Peyer's patch (tissue), 4 donors: Measurements from ENCODE around the gene TAF13. TPM values are rescaled to one million over a fixed set of nuclear protein-coding genes. Genes with fewer than 3 reads are reported as not detected.

Source experiments
- DNase-seq, 3 donors: peaks; one replicate each; pipeline ENCODE4 v3.0.0-alpha.2; 2017 to 2019
- H3K27ac ChIP-seq, 4 donors: fragments of 200-600 bp; sonication (generic); one replicate each; pipeline ENCODE4 v1.5.1; 2016 to 2019
- H3K27me3 ChIP-seq, 2 donors: fragments of 200-600 bp; sonication (generic); one replicate each; pipeline ENCODE4 v1.5.1; 2019
- H3K36me3 ChIP-seq, 3 donors: fragments of 200-600 bp; sonication (generic); one replicate each; pipeline ENCODE4 v1.5.1; 2016 to 2019
- H3K4me1 ChIP-seq, 4 donors: fragments of 200-600 bp; sonication (generic); one replicate each; pipeline ENCODE4 v1.5.1; 2016 to 2019
- H3K4me3 ChIP-seq, 4 donors: fragments of 200-600 bp; sonication (generic); 1 replicate in 3 of 4; 2 replicates in 1 of 4; pipeline ENCODE4 v1.5.1; 2016 to 2019; ENCODE audit warnings: mild to moderate bottlenecking in 1 of 4
- H3K9me3 ChIP-seq, 4 donors: fragments of 200-600 bp; sonication (generic); one replicate each; pipeline ENCODE4 v1.5.1; 2016 to 2019; ENCODE audit warnings: mild to moderate bottlenecking in 1 of 4
- POLR2A ChIP-seq, 2 donors: fragments of 450-650 bp; IDR thresholded peaks; one replicate each; pipeline ENCODE4 v1.5.1; 2017; ENCODE audit warnings: antibody characterized with exemption in 2 of 2, mild to moderate bottlenecking in 2 of 2, moderate library complexity in 2 of 2
- total RNA-seq, 4 donors: library from RNA; depleted of rRNA; stranded (reverse); fragments of >200 nt; gene quantifications; one replicate each; pipeline ENCODE4 v1.1.0, GENCODE V29; 2016
- TF ChIP-seq, protein P1 (sequence below), 6 experiments: fragments of 450-650 bp in 4 of 6; fragments of 200-600 bp in 2 of 6; sonication (generic) in 1 of 6; IDR thresholded peaks; one replicate each; pipeline ENCODE4 v1.5.1; 2017 to 2019; ENCODE audit warnings: antibody characterized with exemption in 6 of 6, mild to moderate bottlenecking in 3 of 6, moderate library complexity in 1 of 6

TAF13 gene
- total RNA-seq, 4 donors from 2014 or later = 21.2 to 39.6 (median 22.8) TPM

DNA sequence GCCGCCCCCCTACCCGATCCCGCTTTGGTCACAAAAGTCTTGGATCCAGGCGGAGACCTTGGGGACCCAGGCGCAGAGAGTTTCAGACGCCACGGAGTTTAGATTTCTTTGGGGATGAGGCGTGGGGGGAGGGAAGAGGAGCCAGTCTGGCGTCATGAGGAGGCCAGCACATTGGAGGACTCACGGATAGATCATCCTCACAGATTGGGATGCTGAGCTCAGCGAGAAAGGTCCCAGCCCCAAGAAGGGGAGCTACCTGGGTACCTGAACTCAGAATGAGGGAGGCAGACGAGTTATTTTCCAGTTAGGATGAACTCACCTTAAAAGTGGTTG lies 38.5 kb upstream of the TAF13 start:
- DNase-seq = no peak
- peak overlapping the region; percentile 24 to 58 (median 50) for H3K4me3 ChIP-seq
- no peaks in the 10 kb centered on the region for H3K9me3 ChIP-seq
- H3K36me3 ChIP-seq = no peaks in the 10 kb centered on the region
- no peaks in the 10 kb centered on the region for H3K27me3 ChIP-seq
- TF ChIP-seq, protein P1, sequence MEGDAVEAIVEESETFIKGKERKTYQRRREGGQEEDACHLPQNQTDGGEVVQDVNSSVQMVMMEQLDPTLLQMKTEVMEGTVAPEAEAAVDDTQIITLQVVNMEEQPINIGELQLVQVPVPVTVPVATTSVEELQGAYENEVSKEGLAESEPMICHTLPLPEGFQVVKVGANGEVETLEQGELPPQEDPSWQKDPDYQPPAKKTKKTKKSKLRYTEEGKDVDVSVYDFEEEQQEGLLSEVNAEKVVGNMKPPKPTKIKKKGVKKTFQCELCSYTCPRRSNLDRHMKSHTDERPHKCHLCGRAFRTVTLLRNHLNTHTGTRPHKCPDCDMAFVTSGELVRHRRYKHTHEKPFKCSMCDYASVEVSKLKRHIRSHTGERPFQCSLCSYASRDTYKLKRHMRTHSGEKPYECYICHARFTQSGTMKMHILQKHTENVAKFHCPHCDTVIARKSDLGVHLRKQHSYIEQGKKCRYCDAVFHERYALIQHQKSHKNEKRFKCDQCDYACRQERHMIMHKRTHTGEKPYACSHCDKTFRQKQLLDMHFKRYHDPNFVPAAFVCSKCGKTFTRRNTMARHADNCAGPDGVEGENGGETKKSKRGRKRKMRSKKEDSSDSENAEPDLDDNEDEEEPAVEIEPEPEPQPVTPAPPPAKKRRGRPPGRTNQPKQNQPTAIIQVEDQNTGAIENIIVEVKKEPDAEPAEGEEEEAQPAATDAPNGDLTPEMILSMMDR (IDR thresholded peaks at IDR 0.05) = no peak
- no peak for TF ChIP-seq POLR2A (IDR thresholded peaks at IDR 0.05)
- H3K27ac ChIP-seq = peak overlapping the region in 1 of 4 donors; percentile 4
- peaks cover 4 to 23% (median 11%) of the 10 kb centered on the region in 4 donors for H3K4me1 ChIP-seq

DNA sequence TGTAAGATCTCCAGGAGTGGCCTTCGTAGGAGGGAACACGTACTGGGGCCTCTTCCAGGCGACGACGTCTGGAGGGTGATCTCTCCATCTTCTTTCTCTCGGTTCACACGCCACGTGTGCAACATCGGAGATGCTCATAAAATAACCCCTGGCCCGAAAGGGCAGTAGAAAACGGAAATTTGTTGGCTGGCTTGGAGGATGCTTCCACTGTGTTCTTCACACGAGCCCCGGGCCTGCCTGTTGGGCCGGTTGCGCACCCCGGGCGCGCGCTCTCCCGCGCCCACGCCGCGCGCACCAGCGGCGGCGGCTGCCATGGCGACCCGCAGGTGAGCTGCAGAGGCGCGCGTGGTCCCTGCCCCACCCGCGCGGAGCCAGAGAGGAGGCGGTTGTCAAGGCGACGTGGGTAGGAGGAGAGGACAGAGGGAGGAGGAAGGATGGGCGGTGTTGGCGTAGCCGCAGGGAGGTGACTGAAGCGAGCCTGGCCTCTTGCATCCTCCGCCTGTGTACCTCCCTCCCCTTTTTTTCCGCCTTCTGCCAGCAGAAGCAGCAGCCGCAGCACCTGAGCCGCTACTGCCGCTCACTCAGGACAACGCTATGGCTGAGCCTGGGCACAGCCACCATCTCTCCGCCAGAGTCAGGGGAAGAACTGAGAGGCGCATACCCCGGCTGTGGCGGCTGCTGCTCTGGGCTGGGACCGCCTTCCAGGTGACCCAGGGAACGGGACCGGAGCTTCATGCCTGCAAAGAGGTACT lies 38.0 kb upstream of the TAF13 start, which contains the start of gene ELAPOR1:
ELAPOR1 (plus strand) TSS at position 526 of the 752 bp plus-strand sequence; CDS start at position 595, 69 bp downstream.
- H3K27me3 ChIP-seq = no peaks in the 10 kb centered on the region
- peak within 1 kb of the TSS in 1 of 4 donors; percentile 4 for H3K27ac ChIP-seq
- H3K4me3 ChIP-seq = peak within 1 kb of the TSS; percentile 24 to 58 (median 50)
- H3K36me3 ChIP-seq = no peaks in the 10 kb centered on the region
- peaks cover 4 to 23% (median 11%) of the 10 kb centered on the region in 4 donors for H3K4me1 ChIP-seq
- DNase-seq = peak; percentile 75 to 92 (median 82)
- no peaks in the 10 kb centered on the region for H3K9me3 ChIP-seq
- TF ChIP-seq, protein P1 (IDR thresholded peaks at IDR 0.05) = no peak
- TF ChIP-seq POLR2A (IDR thresholded peaks at IDR 0.05) = peak; percentile 15 to 20

DNA sequence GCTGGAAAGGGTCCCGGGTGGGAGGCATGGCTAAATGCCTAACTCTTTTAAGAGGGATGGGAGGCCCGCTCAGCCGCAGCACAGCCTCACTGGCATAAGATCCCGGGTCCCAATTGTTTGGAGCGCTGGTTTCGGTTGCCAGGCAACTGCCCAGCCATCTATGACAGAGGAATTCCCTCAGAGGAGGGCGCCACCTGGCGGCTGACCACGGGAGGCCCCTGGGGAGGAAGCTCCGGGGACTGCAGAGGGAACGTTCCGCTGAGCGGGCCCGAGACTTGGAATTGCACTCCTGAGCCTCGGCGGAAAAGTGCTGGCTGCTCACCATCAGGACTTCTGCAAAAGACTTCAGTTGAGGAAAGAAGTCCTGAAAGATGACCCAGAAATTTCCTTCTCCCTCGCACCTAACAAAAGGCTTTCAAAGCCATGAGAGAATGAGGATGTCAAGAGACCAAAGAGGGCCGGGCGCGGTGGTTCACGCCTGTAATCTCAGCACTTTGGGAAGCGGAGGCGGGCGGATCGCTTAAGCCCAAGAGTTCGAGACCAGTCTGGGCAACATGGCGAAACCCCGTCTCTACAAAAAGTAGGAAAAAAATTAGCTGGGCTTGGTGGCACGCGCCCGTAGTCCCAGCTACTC lies 37.0 kb upstream of the TAF13 start:
- H3K4me3 ChIP-seq = peak overlapping the region; percentile 1 to 54 (median 42)
- H3K27ac ChIP-seq = no peak overlapping the region

DNA sequence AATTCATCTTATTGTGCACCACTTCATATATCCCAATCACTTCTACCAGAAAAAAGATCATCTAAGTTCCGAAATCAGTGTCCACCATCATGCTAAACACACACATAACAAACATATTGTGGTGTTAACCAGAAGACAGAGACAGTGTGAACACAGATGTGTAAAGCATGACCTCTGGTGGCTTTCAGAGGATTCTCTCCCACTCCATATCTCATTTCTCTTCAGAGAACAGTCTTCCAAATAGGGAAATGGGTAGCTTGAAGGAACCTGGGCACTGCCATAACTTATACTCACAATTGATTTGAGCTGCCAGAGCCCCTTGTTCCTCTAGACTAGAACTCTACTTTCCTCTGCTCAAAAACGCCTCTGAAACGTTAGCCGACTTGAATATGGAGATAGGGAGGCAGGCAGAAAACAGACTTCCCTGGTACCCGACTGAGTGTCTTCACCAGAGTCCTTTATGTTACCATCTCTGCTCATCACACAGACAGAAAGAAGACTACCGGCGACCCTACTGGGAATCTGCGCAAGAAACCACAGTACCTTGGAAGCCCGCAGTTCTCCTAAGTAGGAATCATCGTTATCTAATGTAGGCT lies 36.4 kb upstream of the TAF13 start:
- Histone ChIP-seq H3K27ac (no peak overlapping the region), H3K4me3 (peak overlapping the region in 2 of 4 donors; percentile 38 to 54), H3K27me3 (no peaks in the 10 kb centered on the region), H3K4me1 (peaks cover 4 to 23% (median 11%) of the 10 kb centered on the region in 4 donors), H3K9me3 (no peaks in the 10 kb centered on the region), H3K36me3 (no peaks in the 10 kb centered on the region)
- DNase-seq = no peak
- TF ChIP-seq, protein P1 (IDR thresholded peaks at IDR 0.05) = peak in 4 of 6 experiments; percentile 26 to 50 (median 43)
- TF ChIP-seq POLR2A (IDR thresholded peaks at IDR 0.05) = no peak

More for the DNA sequence above, 37.0 kb upstream of the TAF13 start:
- peaks cover 4 to 23% (median 11%) of the 10 kb centered on the region in 4 donors for H3K4me1 ChIP-seq
- peak; percentile 85 to 96 (median 93) for DNase-seq
- H3K27me3 ChIP-seq = no peaks in the 10 kb centered on the region
- H3K36me3 ChIP-seq = no peaks in the 10 kb centered on the region
- TF ChIP-seq POLR2A (IDR thresholded peaks at IDR 0.05) = no peak
- TF ChIP-seq, protein P1 (IDR thresholded peaks at IDR 0.05) = peak; percentile 66 to 97 (median 92)
- no peaks in the 10 kb centered on the region for H3K9me3 ChIP-seq

DNA sequence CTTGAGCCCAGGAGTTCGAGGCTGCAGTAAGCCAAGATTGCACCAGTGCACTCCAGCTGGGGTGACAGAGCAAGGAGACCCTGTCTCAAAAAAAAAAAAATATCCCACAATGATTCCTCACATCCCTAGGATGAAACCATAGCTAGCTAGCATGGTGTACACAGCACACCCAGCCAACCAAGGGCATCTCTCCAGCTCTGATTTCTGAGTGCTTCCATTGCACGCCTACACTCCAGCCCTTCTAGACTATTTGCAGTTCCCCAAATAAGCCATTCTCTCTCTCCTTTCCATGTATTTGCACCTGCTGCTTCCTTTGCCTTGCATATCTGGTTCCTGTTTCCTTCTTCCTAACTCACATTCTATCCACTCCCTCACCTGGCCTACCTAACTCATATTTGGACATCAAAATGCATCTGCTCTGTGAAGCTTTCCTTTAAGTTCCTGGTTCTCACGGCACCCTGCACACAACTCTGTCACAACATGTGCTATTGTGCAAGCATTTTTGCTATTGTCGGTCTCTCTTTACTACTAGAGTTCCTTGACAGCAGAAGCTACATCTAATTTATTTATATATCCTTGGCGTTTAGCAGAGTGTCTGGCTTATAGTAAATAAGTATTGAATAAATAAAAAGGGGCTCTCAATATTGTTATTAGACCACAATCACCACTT lies 35.7 kb upstream of the TAF13 start:
- DNase-seq = no peak
- no peaks in the 10 kb centered on the region for H3K27me3 ChIP-seq

More for the DNA sequence above, 35.7 kb upstream of the TAF13 start:
- TF ChIP-seq, protein P1 (IDR thresholded peaks at IDR 0.05) = no peak
- TF ChIP-seq POLR2A (IDR thresholded peaks at IDR 0.05) = no peak
- H3K4me1 ChIP-seq = peaks cover 4 to 23% (median 11%) of the 10 kb centered on the region in 4 donors
- no peak overlapping the region for H3K27ac ChIP-seq
- no peaks in the 10 kb centered on the region for H3K9me3 ChIP-seq
- H3K4me3 ChIP-seq = no peak overlapping the region
- H3K36me3 ChIP-seq = no peaks in the 10 kb centered on the region
